Measurements from ENCODE around the gene IFT20.

DNA sequence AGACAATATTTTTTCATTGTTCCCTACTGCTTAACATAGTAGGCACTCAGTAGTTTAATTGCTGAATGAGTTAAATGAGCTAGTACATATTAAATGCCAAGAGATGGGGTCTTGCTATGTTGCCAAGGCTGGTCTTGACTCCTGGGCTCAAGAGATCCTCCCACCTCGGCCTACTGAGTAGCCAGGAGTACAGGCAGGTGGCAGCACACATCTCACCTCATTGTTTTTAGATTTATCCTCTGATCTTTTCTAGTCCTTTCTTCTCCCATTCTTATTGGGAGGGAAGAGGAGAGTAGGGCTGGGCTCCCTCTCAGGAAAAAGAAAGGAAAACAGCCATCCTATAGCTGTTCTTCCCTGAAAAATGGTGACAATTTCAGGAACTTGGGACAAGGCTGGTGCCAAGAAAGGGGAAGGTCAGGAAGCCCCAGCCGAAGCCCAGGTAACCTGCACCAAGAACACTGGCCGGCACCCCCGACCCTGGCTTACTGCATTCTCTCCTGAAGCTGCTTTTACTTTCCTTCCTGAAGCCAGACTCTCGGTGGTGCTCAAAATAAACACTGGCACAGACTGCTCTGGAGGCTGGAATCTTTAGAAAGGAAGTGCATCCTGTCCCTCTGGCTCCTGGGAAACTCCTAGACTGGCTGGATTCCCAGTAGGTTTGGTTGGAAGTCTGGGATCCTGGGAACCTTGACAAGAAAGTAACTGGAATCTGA lies 2.9 kb upstream of the IFT20 start:
- TF ChIP-seq ZNF565 (CRISPR knock-in tag; conservative IDR thresholded peaks at IDR 0.05; ENCODE audit: low read depth) (no peak), ZC3H10 (CRISPR knock-in tag; IDR thresholded peaks at IDR 0.05) (no peak), ARNTL (CRISPR knock-in tag; IDR thresholded peaks at IDR 0.05; ENCODE audit: borderline replicate concordance, low read depth) (no peak), PPARA (CRISPR knock-in tag; IDR thresholded peaks at IDR 0.05; ENCODE audit: borderline replicate concordance) (no peak), ESRRG (CRISPR knock-in tag; IDR thresholded peaks at IDR 0.05) (no peak)
- TF ChIP-seq, protein P1, sequence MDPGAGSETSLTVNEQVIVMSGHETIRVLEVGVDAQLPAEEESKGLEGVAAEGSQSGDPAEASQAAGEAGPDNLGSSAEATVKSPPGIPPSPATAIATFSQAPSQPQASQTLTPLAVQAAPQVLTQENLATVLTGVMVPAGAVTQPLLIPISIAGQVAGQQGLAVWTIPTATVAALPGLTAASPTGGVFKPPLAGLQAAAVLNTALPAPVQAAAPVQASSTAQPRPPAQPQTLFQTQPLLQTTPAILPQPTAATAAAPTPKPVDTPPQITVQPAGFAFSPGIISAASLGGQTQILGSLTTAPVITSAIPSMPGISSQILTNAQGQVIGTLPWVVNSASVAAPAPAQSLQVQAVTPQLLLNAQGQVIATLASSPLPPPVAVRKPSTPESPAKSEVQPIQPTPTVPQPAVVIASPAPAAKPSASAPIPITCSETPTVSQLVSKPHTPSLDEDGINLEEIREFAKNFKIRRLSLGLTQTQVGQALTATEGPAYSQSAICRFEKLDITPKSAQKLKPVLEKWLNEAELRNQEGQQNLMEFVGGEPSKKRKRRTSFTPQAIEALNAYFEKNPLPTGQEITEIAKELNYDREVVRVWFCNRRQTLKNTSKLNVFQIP (CRISPR knock-in tag; IDR thresholded peaks at IDR 0.05; ENCODE audit: borderline replicate concordance, low read depth) = no peak

Measured in SK-N-SH treated with all-trans-retinoic acid at 6 μM for 48 hours (cell line).